Non-pigmented ciliary epithelial cell (primary cell): ENCODE measurements around the gene GOLGA5.

Experiments
- DNase-seq: peaks from one replicate; pipeline ENCODE4 v3.0.0-alpha.2; 2010; ENCODE audit warnings: low read depth

The GOLGA5 gene

GRCh38 chr14:92880351-92880750 is 86.2 kb downstream of the GOLGA5 start:
- no peak for DNase-seq

DNA sequence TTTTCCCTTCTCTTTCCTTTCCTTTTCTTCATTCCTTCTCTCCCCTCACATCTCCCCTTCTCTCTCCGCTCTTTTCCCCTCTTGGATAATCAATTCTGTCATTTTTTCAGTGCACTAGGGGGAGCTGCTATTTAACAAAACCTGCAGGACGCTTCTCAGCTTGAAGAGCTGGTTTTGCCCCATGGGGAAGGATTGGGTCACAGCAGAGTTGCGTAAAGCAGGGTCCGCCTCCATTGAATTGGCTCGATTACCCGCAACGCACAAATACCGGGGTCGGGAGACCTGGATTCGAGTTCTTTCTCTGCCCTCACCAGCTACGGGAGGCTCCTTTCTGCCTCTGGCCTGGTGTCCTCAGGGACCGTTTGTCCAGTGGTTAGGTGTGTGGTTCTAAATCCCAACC is 86.7 kb downstream of the GOLGA5 start:
- DNase-seq = no peak

- DNase-seq = no peak
Measured at GRCh38 chr14:92883066-92883465, 89.0 kb downstream of the GOLGA5 start.

- no peak for DNase-seq
Measured at GRCh38 chr14:92884410-92884809, 90.3 kb downstream of the GOLGA5 start.

GRCh38 chr14:92885279-92886061 is 91.4 kb downstream of the GOLGA5 start:
- DNase-seq = no peak

DNA sequence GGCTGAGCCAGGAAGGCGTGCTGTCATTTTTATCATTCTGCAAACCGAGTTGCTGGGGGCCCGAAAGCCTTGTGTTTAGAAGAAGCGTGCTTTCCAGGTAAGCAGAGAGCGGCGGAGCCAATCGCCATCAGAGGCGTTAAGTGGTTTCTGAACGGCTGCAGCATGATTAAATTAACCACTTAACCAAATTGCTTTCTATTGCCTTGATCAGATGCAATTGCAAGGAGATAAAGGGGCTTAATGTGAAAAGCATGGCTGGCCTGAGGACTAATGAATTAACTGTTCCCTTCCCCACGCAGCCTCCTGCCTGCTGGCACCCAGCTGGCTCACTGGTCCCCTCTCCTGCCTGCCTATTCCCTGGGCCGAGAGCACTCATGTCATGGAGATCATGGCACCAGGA is 92.2 kb downstream of the GOLGA5 start:
- no peak for DNase-seq

DNA sequence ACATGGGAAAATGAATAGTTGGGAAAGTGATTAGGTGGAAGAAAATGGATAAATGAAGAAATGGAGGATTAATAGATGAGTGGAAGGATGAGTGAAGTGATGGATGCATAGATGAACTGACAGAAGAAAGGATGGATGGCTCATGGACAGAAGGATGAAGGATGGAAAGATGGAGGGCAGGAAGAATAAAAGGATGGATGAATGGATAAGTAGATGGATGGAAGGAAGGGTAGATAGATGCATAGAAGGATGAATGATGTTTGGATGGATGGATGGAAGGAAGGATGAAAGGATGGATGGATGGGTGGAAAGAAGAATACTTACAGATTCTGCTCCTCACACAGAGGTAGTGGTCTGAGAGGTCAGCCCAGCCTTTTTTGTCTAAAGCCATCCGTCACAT is 93.1 kb downstream of the GOLGA5 start:
- DNase-seq = no peak

DNA sequence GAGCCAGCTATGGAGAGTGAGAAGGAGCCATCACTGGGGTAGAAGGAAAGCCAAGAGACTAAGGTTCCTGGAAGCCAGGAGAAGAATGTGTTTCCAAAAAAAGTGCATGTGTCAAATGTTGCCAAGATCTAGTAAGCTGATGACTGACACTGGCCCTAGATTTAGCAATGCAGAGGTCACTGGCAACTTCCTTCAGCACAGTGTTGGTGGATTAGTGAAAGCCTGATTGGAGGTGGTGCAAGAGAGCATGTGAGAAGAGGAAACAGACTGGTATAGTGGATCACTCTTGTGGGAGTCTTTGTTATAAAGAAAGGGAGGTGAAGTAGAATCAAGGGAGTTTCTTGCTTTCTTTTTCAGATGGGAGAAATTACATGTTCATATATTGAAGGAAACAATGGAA is 94.8 kb downstream of the GOLGA5 start:
- DNase-seq = no peak
